CD4-positive, alpha-beta T cell treated with Interleukin-17A for 4 hours (primary cell): Measurements from ENCODE around the gene PTOV1.

Experiments
- DNase-seq: peaks from one replicate; pipeline ENCODE4 v3.0.0-alpha.2; 2020; ENCODE audit warnings: mixed read lengths

PTOV1 gene

DNA sequence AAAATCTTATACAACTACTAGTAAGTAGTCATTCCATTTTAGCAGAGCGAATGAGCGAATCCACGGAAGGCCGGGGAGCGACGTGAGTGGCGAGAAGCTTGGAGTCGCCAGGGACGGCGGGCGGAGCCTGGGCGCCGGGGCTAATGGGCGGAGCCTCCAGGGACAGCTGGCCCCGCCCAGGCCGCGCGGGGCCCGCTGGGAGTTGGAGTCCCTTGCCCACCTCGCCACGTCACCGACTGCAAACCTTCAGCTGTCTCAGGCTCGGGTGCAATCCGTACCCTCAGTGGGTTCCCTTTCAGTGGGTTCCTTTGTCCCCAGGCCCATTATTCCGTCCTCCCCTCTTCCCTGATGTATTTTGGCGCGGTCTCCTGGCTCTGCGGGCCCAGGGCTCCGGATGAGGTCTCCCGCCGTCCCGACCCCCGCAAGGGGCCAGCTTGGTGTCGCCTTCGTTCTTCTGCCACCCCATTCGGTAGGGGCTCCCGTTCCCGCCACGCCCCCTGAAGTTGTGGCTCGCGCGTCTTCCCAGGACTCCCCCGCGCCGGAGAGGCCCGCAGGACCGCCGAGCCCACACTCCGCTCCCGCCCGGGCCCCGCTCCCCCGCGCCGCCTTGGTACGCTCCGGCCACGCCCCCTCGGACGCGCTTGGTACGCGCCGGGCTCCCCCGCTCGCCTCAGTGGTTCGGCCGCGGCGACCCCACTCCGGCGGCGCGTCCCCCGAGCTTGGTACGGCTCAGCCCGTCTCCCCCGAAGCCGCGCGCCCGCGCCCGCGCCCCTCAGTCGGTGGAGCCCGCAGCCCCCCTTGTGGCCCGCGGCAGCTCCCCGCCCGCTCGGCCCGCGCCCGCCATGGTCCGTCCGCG lies at the start of gene PTOV1:
Gene PTOV1, plus strand, starts transcription at position 673 of the 856 bp plus-strand sequence.
- DNase-seq = peak; percentile 92

DNA sequence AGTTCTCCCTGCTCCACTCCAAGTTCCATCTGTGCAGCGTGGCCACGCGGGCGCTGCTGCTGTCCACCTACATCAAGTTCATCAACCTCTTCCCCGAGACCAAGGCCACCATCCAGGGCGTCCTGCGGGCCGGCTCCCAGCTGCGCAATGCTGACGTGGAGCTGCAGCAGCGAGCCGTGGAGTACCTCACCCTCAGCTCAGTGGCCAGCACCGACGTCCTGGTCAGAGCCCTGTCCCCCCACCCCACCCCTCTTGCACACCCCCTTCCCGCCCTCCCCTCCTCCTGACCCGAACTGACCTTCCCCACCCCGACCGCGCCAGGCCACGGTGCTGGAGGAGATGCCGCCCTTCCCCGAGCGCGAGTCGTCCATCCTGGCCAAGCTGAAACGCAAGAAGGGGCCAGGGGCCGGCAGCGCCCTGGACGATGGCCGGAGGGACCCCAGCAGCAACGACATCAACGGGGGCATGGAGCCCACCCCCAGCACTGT lies 49.5 kb upstream of the PTOV1 start:
- DNase-seq = no peak

- no peak for DNase-seq
Measured at GRCh38 chr19:49801966-49802661, 48.8 kb upstream of the PTOV1 start.

- no peak for DNase-seq
Measured at GRCh38 chr19:49802836-49803528, 48.0 kb upstream of the PTOV1 start.

GRCh38 chr19:49803529-49803856 lies 47.5 kb upstream of the PTOV1 start:
- no peak for DNase-seq

GRCh38 chr19:49805822-49806619 lies 44.9 kb upstream of the PTOV1 start:
- no peak for DNase-seq

DNA sequence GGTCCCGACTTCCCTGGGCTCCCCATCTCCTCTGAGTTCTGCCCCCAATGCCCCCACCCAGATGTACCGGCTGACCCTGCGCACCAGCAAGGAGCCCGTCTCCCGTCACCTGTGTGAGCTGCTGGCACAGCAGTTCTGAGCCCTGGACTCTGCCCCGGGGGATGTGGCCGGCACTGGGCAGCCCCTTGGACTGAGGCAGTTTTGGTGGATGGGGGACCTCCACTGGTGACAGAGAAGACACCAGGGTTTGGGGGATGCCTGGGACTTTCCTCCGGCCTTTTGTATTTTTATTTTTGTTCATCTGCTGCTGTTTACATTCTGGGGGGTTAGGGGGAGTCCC lies 44.4 kb upstream of the PTOV1 start:
- no peak for DNase-seq

- DNase-seq = no peak
Measured at GRCh38 chr19:49807058-49807903, 43.7 kb upstream of the PTOV1 start.

DNA sequence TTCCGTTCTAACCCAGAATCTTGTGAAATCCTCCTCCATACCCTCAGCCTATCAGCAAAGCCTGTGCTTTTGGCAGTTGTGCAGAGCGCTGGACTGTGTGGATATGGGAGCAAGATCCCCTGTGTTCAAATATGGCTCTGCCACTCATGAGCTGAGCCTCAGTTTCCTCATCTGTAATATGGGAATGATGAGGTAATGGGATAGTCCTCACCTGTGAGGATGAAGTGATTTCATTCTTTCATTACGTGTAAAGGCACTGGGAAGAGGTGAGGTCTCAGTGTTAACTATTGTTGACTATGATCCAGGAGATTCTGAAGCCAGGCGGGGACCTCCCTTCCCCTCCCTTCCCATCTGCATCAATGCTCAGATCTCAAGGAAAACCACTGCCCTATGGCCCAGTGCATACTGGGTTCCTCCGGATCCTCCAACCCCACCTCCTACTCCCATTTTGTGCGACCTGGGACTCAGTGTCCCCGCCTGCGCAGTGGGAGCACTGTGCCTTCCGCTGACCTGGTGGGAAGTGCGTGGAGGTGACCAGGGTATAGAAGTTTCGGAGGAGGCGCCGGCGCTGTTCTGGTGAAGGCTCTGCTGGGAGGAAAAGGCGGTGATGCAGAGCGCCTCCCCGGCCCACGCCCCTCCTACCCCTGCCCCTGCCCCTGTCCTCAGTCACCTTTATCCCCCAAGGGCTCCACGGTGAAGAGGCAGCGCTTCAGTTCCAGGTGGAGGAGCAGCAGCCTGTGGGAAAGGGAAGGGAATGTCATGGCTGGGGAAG lies 42.9 kb upstream of the PTOV1 start:
- no peak for DNase-seq

GRCh38 chr19:49808711-49809159 lies 42.2 kb upstream of the PTOV1 start:
- peak; percentile 96 for DNase-seq

DNA sequence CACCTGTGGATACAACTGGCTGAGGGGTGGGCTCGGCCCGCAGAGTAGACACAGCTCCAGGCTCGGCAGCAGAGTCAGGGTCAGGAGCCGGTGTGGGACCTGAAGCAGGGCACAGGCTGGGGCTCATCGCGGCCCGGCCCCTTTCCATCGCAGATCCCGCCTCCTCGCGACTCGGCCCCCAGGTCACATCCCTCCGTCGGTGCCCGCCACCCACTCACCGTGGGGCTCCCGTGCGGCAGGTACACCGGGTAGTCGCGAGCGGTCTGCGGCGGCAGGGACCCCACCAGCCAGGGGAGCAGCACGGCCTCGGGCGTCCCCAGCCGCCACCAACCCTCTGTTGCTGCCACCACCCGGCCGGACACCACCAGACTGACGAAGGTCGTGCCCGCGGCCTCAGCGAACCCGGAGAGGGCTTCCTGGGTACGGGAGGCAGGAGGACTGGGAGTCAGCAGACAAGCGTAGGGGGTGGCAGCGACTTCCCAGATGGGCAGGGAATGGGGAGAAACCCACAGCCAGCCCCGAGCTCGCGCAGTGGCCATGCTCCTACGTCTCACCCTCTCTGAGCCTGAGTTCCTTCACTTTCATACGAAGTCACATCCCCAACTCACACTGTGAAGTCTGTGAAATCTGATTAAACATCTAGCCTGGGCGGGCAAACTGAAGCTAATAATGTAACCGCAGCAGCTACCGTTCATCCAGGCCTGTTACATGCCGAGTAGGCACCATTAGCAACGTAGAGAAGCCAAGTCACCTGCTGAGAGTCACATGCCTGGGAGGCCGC lies 41.6 kb upstream of the PTOV1 start:
- DNase-seq = peak; percentile 68

DNA sequence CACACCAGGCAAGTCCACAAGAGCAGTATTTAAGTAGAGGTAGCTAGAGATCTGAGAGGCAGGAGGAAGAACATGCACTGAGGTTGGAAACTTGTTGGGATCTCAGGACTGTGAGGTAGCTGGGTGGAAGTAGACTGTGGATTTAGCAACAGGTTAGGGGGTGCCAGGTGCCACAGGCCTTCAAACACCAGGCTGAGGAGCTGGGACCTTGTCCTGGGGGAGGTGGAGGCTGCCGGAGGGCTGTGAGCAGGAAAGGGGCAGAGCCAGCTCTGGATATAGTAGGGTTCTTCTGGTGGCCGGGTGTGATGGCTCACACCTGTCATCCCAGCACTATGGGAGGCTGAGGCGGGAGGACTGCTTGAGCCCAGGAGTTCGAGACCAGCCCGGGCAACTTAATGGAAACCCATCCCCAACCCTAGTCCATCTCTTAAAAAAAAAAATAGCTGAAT lies 41.0 kb upstream of the PTOV1 start:
- no peak for DNase-seq

DNA sequence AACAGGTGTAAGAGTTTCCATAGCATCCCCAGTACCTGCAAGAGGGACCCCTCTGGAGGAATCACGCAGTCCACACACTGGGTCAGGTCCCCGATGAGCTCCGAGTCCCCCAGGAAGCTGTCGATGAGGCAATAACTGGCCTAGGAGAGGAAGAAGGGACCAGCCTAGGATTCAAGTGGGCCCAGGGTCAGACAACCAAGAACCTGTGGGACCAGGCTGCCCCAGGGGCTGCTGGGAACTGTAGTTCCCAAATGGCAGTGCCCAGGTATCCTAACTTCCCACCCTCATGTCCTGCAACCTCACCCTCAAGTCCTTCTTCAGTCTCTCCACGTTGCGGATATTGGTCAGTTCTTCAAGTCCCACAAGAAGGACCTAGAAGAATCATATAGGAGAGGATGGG lies 39.6 kb upstream of the PTOV1 start:
- DNase-seq = no peak

DNA sequence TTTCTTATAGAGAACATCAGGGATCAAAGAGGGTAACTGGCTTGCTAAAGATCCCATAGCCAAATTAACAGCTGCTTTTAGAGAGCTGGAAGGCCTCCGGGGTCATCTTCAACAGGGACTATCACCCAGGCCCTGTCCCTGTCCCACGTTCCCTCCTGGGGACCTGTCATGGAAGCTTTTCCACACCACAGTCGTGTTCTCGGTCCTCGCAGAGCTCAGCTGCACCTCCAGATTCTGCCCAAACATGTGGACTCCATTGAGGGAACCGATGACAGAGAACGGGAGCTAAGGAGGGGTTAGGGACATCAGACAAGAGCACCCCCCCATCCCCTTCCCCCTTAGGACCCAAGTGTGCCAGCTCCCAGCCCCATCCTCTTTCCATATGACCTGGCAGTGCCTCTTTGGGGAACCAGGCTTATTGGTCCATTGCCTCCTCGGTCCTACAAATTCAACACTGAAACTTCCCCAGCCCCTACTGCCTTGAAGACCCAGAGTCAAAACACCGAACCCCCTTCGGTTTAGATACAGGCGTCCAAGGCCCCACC lies 38.4 kb upstream of the PTOV1 start:
- no peak for DNase-seq

- DNase-seq = peak; percentile 95
Measured at GRCh38 chr19:49812997-49813861, 37.7 kb upstream of the PTOV1 start, which contains the start of gene FUZ. FUZ (minus strand) TSS chr19:49813292; CDS start chr19:49813106, 186 bp downstream.

GRCh38 chr19:49814010-49814409 lies 36.9 kb upstream of the PTOV1 start:
- no peak for DNase-seq

- no peak for DNase-seq
Measured at GRCh38 chr19:49816590-49816989, 34.4 kb upstream of the PTOV1 start.

- peak; percentile 89 for DNase-seq
Measured at GRCh38 chr19:49817964-49818648, 32.9 kb upstream of the PTOV1 start, which contains the start of gene MED25. MED25 (plus strand) TSS chr19:49818289; CDS start chr19:49818342, 53 bp downstream.
